BJ (cell line): ENCODE results near the gene MRPL41. TPM values are rescaled to one million over a fixed set of nuclear protein-coding genes. Genes with fewer than 3 reads are reported as not detected.
A peak's percentile ranks its signal among the peaks of the same experiment; 100 is the strongest.
"Not testable (repeated sequence)": the region's sequence is repeated elsewhere in the genome, so short reads cannot be mapped to it uniquely, and the experiment has no call there.

Source experiments
- CTCF ChIA-PET: fragments of 350-600 bp; formaldehyde crosslinking; extraction: SDS; loops from one replicate; lab custom pipeline; 2021; ENCODE audit warnings: antibody characterized with exemption, inconsistent platforms; lab: Yijun Ruan, JAX
- POLR2A ChIA-PET: fragments of 300-600 bp; sonication (Branson Sonifier 250); formaldehyde crosslinking; extraction: SDS; loops from one replicate; lab custom pipeline; 2021; ENCODE audit warnings: antibody characterized with exemption; lab: Charles Lee
- DNase-seq: peaks from one replicate; pipeline ENCODE4 v3.0.0-alpha.2; 2011; ENCODE audit warnings: low read depth
- H3K27me3 ChIP-seq: 2 replicates; pipeline ENCODE4 v1.6.0; 2011; ENCODE audit warnings: low read length; ENCODE audit not compliant: control insufficient read depth, insufficient read depth
- H3K36me3 ChIP-seq: 2 replicates; pipeline ENCODE4 v1.5.1; 2011; ENCODE audit warnings: low read length; ENCODE audit not compliant: control insufficient read depth, insufficient read depth
- H3K4me3 ChIP-seq: 2 replicates; pipeline ENCODE4 v1.5.1; 2011; ENCODE audit warnings: low read depth, mild to moderate bottlenecking, control low read depth, low read length
- polyA plus RNA-seq: library from polyadenylated mRNA; depleted of rRNA; stranded (reverse); fragments of >200 nt; gene quantifications from 2 replicates; pipeline ENCODE4 v1.2.3, GENCODE V29; 2011
- TF ChIP-seq, protein P1 (sequence below): IDR thresholded peaks from 2 replicates; pipeline ENCODE4 v1.5.1; 2011; ENCODE audit warnings: low read depth, mild to moderate bottlenecking, control low read depth, inconsistent platforms, low read length, moderate library complexity; ENCODE audit not compliant: insufficient read depth

Gene MRPL41
- polyA plus RNA-seq, 1 experiment = 28.7 TPM

GRCh38 chr9:137550231-137550621 is 1.5 kb upstream of the MRPL41 start, which contains the start of gene PNPLA7:
Gene PNPLA7 (minus strand): TSS chr9:137550402. CDS start chr9:137550197, 205 bp downstream.
- TF ChIP-seq, protein P1, sequence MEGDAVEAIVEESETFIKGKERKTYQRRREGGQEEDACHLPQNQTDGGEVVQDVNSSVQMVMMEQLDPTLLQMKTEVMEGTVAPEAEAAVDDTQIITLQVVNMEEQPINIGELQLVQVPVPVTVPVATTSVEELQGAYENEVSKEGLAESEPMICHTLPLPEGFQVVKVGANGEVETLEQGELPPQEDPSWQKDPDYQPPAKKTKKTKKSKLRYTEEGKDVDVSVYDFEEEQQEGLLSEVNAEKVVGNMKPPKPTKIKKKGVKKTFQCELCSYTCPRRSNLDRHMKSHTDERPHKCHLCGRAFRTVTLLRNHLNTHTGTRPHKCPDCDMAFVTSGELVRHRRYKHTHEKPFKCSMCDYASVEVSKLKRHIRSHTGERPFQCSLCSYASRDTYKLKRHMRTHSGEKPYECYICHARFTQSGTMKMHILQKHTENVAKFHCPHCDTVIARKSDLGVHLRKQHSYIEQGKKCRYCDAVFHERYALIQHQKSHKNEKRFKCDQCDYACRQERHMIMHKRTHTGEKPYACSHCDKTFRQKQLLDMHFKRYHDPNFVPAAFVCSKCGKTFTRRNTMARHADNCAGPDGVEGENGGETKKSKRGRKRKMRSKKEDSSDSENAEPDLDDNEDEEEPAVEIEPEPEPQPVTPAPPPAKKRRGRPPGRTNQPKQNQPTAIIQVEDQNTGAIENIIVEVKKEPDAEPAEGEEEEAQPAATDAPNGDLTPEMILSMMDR = 0 out of 2 replicates have a peak, but pooled peaks have one; percentile 4

GRCh38 chr9:137550958-137551263 is 768 bp upstream of the MRPL41 start:
- DNase-seq, POLR2A ChIA-PET, H3K27me3 ChIP-seq: not testable (repeated sequence)
- Histone ChIP-seq H3K4me3 (peak overlapping the region; percentile 73), H3K36me3 (peaks cover 10% of the 10 kb centered on the region)
- CTCF ChIA-PET = interaction anchor here (0.7 to 1.7 kb wide), 3 partner anchors 16 to 27 kb away, joined by 3 to 9 read pairs (median 4); no protein-coding TSS in a partner anchor

More at GRCh38 chr9:137550231-137550621, 1.5 kb upstream of the MRPL41 start, which contains the start of gene PNPLA7:
- POLR2A ChIA-PET = no interaction called here
- DNase-seq = peak; percentile 21
- peaks cover 7% of the 10 kb centered on the region for H3K36me3 ChIP-seq
- CTCF ChIA-PET = interaction anchor here (1.2 to 1.7 kb wide), 2 partner anchors 15 to 28 kb away, joined by 4 to 9 read pairs; no protein-coding TSS in a partner anchor
- H3K4me3 ChIP-seq = peak within 1 kb of the TSS; percentile 73
- H3K27me3 ChIP-seq = no peaks in the 10 kb centered on the region

GRCh38 chr9:137552022-137552768 is 516 bp downstream of the MRPL41 start:
- no peak for DNase-seq
- Histone ChIP-seq H3K4me3 (peak overlapping the region; percentile 69), H3K36me3 (peaks cover 19% of the 10 kb centered on the region), H3K27me3 (no peaks in the 10 kb centered on the region)
- TF ChIP-seq, protein P1 = no peak
- POLR2A ChIA-PET = no interaction called here
- CTCF ChIA-PET = interaction anchor here (0.9 to 1.1 kb wide), 5 partner anchors 9 to 127 kb away, joined by 3 to 4 read pairs (median 4); no protein-coding TSS in a partner anchor

DNA sequence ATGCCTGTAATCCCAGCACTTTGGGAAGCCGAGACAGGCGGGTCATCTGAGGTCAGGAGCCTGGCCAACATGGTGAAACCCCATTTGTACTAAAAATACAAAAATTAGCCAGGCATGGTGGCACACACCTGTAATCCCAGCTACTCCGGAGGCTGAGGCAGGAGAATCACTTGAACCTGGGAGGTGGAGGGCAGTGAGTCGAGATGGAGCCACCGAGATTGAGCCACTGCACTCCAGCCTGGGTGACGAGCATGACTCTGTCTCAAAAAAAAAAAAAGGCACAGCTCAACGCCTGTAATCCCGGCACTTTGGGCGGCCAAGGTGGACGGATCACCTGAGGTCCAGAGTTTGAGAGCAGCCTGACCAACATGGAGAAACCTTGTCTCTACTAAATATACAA is 2.0 kb downstream of the MRPL41 start:
- DNase-seq, H3K4me3 ChIP-seq, H3K27me3 ChIP-seq, CTCF ChIA-PET: not testable (repeated sequence)
- peaks cover 21% of the 10 kb centered on the region for H3K36me3 ChIP-seq
- POLR2A ChIA-PET = interaction anchor here (0.6 kb wide), 1 partner anchor 19 kb away, joined by 3 read pairs; no protein-coding TSS in a partner anchor

DNA sequence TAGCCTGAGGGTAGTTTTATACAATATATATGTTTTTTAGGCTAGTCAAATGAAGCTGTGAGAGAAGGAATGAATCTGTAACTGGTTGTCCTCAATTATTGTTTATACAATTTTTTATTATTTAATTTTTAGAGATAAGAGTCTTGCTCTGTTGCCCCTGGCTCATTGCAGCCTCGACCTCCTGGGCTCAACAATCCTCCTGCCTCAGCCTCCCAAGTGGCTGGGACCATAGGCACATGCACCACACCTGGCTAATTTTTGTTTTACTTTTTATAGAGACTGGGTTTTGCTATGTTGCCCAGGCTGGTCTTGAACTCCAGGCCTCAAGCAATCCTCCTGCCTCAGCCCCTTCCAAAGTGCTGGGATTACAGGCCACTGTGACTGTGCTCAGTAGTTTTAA is 2.7 kb downstream of the MRPL41 start:
- Histone ChIP-seq H3K27me3 (no peaks in the 10 kb centered on the region), H3K36me3 (peaks cover 21% of the 10 kb centered on the region), H3K4me3 (no peak overlapping the region)
- TF ChIP-seq, protein P1 = no peak
- no peak for DNase-seq
- CTCF ChIA-PET = interaction anchor here (1.1 kb wide), 1 partner anchor 24 kb away, joined by 3 read pairs; the partner anchor contains the start of gene DPH7
- POLR2A ChIA-PET = interaction anchor here (0.6 kb wide), 1 partner anchor 20 kb away, joined by 3 read pairs; no protein-coding TSS in a partner anchor

GRCh38 chr9:137555179-137555578 is 3.5 kb downstream of the MRPL41 start:
- H3K36me3 ChIP-seq = peaks cover 21% of the 10 kb centered on the region
- CTCF ChIA-PET = interaction anchor here (1.1 kb wide), 1 partner anchor 23 kb away, joined by 3 read pairs; the partner anchor contains the start of gene DPH7
- no peaks in the 10 kb centered on the region for H3K27me3 ChIP-seq
- POLR2A ChIA-PET = no interaction called here
- H3K4me3 ChIP-seq = no peak overlapping the region
- TF ChIP-seq, protein P1 = no peak
- DNase-seq = no peak
